Tibial artery (tissue), 4 donors: ENCODE measurements around the gene IL6R.
A peak's percentile ranks its signal among the peaks of the same experiment; 100 is the strongest.

Source experiments
- DNase-seq, 2 donors: peaks; one replicate each; pipeline ENCODE4 v3.0.0-alpha.2; 2019
- H3K27ac ChIP-seq, 2 donors: fragments of 200-600 bp; sonication (generic) in 1 of 2; 1 replicate in 1 of 2; 2 replicates in 1 of 2; pipeline ENCODE4 v1.5.1; 2018 to 2019; ENCODE audit warnings: mild to moderate bottlenecking in 1 of 2
- H3K27me3 ChIP-seq, 2 donors: fragments of 200-600 bp; sonication (generic) in 1 of 2; one replicate each; pipeline versions ENCODE4 v1.5.1 to v1.6.0; 2016 to 2019
- H3K36me3 ChIP-seq, 3 donors: fragments of 200-600 bp; sonication (generic) in 2 of 3; one replicate each; pipeline ENCODE4 v1.5.1; 2016 to 2019; ENCODE audit warnings: mild to moderate bottlenecking in 2 of 3
- H3K4me1 ChIP-seq, 4 donors: fragments of 200-600 bp; sonication (generic) in 2 of 4; 1 replicate in 3 of 4; 2 replicates in 1 of 4; pipeline ENCODE4 v1.5.1; 2016 to 2019
- H3K4me3 ChIP-seq, 2 donors: fragments of 200-600 bp; sonication (generic) in 1 of 2; 1 replicate in 1 of 2; 2 replicates in 1 of 2; pipeline ENCODE4 v1.5.1; 2018 to 2019; ENCODE audit warnings: mild to moderate bottlenecking in 2 of 2
- H3K9me3 ChIP-seq, 3 donors: fragments of 200-600 bp; sonication (generic) in 1 of 3; one replicate each; pipeline ENCODE4 v1.5.1; 2016 to 2019
- CTCF ChIP-seq, 2 experiments: fragments of 200-600 bp in 1 of 2; fragments of 450-650 bp in 1 of 2; IDR thresholded peaks; one replicate each; pipeline ENCODE4 v1.5.1; 2017 to 2019; ENCODE audit warnings: antibody characterized with exemption in 2 of 2, mild to moderate bottlenecking in 1 of 2, moderate library complexity in 1 of 2
- intact Hi-C: fragments of 100-400 bp; cut with DNase I; formaldehyde crosslinking; loops from one replicate; pipeline ENCODE4 v1.15.0; 2023; ENCODE audit warnings: low total_unique reads

Gene IL6R

GRCh38 chr1:154468535-154469250 lies 63.5 kb downstream of the IL6R start:
- no peak overlapping the region for H3K4me3 ChIP-seq
- peaks cover 0 to 2% (median under 1%) of the 10 kb centered on the region in 4 donors for H3K4me1 ChIP-seq
- TF ChIP-seq CTCF (IDR thresholded peaks at IDR 0.05): no peak
- peaks cover 13 to 31% (median 20%) of the 10 kb centered on the region in 3 donors for H3K36me3 ChIP-seq
- intact Hi-C loops: no loop called here
- DNase-seq: peak in 1 of 2 donors; percentile 21
- no peaks in the 10 kb centered on the region for H3K27me3 ChIP-seq
- no peak overlapping the region for H3K27ac ChIP-seq
- H3K9me3 ChIP-seq: no peaks in the 10 kb centered on the region

DNA sequence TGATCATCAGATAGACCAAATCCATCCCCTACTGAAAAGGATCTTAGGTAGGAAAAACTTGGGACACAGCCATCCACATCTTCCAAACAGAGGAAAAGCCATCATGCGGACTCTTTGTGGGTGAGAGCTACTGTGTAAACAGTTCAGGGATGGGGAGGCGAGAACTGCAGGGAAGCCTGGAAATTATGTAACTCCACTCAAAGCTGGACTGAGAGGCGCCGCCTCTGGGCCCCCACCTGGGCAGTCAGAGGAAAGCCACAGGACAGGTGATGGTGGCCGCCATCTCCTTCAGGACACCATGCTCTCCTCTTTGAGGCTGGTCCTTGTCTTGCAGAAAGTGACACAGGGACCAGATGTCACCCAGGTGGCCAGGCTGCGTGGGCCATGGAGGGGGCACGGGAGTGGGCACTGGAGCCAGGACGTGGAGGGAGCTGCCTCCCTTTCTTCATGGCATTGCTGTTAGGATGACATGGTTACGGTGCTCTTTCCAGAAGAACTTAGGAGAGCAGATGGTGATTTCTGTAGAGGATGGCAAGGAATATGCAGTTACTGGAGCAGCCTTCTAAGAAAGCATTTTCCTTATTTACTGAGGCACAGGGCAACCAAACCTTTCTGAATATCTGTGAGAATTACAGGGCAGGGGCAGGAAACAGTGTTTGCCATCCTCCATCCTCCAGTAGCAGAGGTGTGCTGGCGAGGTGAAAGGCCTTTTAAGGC lies 64.9 kb downstream of the IL6R start:
- Histone ChIP-seq H3K9me3 (no peaks in the 10 kb centered on the region), H3K27me3 (no peaks in the 10 kb centered on the region), H3K36me3 (peaks cover 12 to 28% (median 12%) of the 10 kb centered on the region in 3 donors), H3K4me3 (no peak overlapping the region), H3K4me1 (no peaks in the 10 kb centered on the region), H3K27ac (no peak overlapping the region)
- intact Hi-C loops: no loop called here
- DNase-seq: no peak
- no peak for TF ChIP-seq CTCF (IDR thresholded peaks at IDR 0.05)

DNA sequence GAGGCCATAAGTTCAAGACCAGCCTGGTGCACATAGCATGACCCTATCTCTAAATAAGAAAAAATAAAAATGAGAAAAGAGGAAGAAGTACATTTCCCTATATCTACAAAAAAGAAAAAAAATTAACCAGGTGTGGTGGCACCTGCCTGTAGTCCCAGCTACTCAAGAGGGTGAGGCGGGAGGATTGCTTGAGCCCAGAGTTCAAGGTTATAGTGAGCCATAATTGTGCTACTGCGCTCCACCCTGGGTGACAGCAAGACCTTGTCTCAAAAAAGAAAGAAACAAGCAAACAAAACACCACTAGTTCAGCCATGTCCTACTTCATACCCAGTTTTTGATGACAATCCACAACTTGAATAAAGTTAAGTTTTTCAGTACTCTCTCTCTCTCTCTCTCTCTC lies 66.2 kb downstream of the IL6R start:
- Histone ChIP-seq H3K27ac (no peak overlapping the region), H3K9me3 (no peaks in the 10 kb centered on the region), H3K36me3 (peaks cover 0 to 17% (median 0%) of the 10 kb centered on the region in 3 donors), H3K4me3 (no peak overlapping the region), H3K4me1 (no peaks in the 10 kb centered on the region), H3K27me3 (no peaks in the 10 kb centered on the region)
- no peak for TF ChIP-seq CTCF (IDR thresholded peaks at IDR 0.05)
- DNase-seq: no peak
- intact Hi-C loops: no loop called here

DNA sequence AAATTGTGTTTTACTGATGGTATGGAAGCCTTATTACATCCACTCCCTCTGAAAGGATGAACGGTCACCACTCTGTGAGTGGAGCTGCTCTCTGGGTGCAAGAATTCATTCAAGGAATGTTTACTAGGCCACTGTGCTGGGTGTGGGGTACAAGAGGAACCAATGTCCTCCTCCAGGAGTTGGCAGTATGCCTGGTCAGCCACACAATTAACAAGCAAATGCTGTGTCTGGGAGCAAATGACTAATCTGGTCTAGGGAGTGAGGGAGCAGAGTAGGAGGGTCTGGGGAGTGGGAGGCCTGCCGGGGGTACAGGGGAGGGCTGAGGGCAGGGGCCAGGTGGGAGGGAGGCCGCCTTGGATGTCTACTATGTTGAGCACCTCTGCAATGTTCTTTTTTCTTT lies 69.7 kb downstream of the IL6R start:
- H3K36me3 ChIP-seq: peaks cover 0 to 3% (median 0%) of the 10 kb centered on the region in 3 donors
- peak in 1 of 2 donors; percentile 43 for DNase-seq
- H3K4me3 ChIP-seq: no peak overlapping the region
- no peak for TF ChIP-seq CTCF (IDR thresholded peaks at IDR 0.05)
- H3K27ac ChIP-seq: no peak overlapping the region
- H3K27me3 ChIP-seq: no peaks in the 10 kb centered on the region
- no peaks in the 10 kb centered on the region for H3K9me3 ChIP-seq
- intact Hi-C loops: no loop called here
- peaks cover 0 to 3% (median 0%) of the 10 kb centered on the region in 4 donors for H3K4me1 ChIP-seq

DNA sequence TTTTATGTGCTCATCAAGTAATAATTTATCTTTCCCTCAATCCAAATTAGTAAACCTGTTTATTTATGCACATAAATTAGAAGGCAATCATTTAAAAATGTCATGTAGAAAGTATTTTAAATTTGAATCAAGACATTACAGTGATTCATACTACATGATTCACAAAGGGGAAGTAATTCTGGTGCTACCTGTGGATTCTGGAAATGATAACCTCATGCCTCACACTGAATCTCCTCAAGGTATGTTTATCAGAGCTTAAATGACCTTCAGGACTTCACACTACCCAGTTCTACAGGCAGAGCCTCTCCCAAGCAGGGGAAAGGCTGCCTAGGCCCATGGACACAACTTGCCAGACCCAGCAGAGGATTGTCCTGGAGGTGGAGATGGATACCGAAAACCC lies 71.6 kb downstream of the IL6R start:
- Histone ChIP-seq H3K4me3 (no peak overlapping the region), H3K9me3 (no peaks in the 10 kb centered on the region), H3K27me3 (no peaks in the 10 kb centered on the region), H3K36me3 (no peaks in the 10 kb centered on the region), H3K4me1 (peaks cover 0 to 6% (median 0%) of the 10 kb centered on the region in 4 donors), H3K27ac (no peak overlapping the region)
- TF ChIP-seq CTCF (IDR thresholded peaks at IDR 0.05): no peak
- no peak for DNase-seq
- intact Hi-C loops: no loop called here
